ENCODE measurements around the gene B9D1. TPM values are rescaled to one million over a fixed set of nuclear protein-coding genes. Genes with fewer than 3 reads are reported as not detected.

Gene B9D1
- total RNA-seq, 1 donor from 2014 or later = 3.1 TPM

GRCh38 chr17:19348081-19348650, 14.4 kb downstream of the B9D1 start:
- H3K9me3 ChIP-seq (ENCODE audit: control insufficient read depth in 3 of 3, low read length in 3 of 3) = no peaks in the 10 kb centered on the region
- H3K36me3 ChIP-seq (ENCODE audit: control insufficient read depth in 3 of 3, insufficient read depth in 3 of 3, low read length in 3 of 3) = no peaks in the 10 kb centered on the region
- no peaks in the 10 kb centered on the region for H3K27me3 ChIP-seq (ENCODE audit: control insufficient read depth in 3 of 3, insufficient read depth in 3 of 3, low read length in 3 of 3)
- H3K4me1 ChIP-seq (ENCODE audit: control insufficient read depth in 3 of 3, insufficient read depth in 3 of 3, low read length in 3 of 3) = peaks cover 30 to 35% (median 30%) of the 10 kb centered on the region in 3 donors
- peak overlapping the region in 1 of 3 donors; percentile 32 for H3K9ac ChIP-seq (ENCODE audit: low read depth in 1 of 3, low read length in 3 of 3)
- peak overlapping the region; percentile 81 for H3K27ac ChIP-seq (ENCODE audit: low read depth, low read length)
- no peak overlapping the region for H3K4me3 ChIP-seq (ENCODE audit: low read length in 3 of 3)

- Histone ChIP-seq H3K27me3 (ENCODE audit: control insufficient read depth in 3 of 3, insufficient read depth in 3 of 3, low read length in 3 of 3) (no peaks in the 10 kb centered on the region), H3K4me1 (ENCODE audit: control insufficient read depth in 3 of 3, insufficient read depth in 3 of 3, low read length in 3 of 3) (peaks cover 32 to 38% (median 35%) of the 10 kb centered on the region in 3 donors), H3K9ac (ENCODE audit: low read depth in 1 of 3, low read length in 3 of 3) (peak overlapping the region in 2 of 3 donors; percentile 40 to 60), H3K27ac (ENCODE audit: low read depth, low read length) (peak overlapping the region; percentile 81), H3K9me3 (ENCODE audit: control insufficient read depth in 3 of 3, low read length in 3 of 3) (no peaks in the 10 kb centered on the region), H3K4me3 (ENCODE audit: low read length in 3 of 3) (peak overlapping the region in 1 of 3 donors; percentile 6), H3K36me3 (ENCODE audit: control insufficient read depth in 3 of 3, insufficient read depth in 3 of 3, low read length in 3 of 3) (no peaks in the 10 kb centered on the region)
Measured at GRCh38 chr17:19347323-19348080, 15.0 kb downstream of the B9D1 start.

- H3K27ac ChIP-seq (ENCODE audit: low read depth, low read length) = peak overlapping the region; percentile 81
- H3K36me3 ChIP-seq (ENCODE audit: control insufficient read depth in 3 of 3, insufficient read depth in 3 of 3, low read length in 3 of 3) = no peaks in the 10 kb centered on the region
- H3K4me1 ChIP-seq (ENCODE audit: control insufficient read depth in 3 of 3, insufficient read depth in 3 of 3, low read length in 3 of 3) = peaks cover 32 to 46% (median 39%) of the 10 kb centered on the region in 3 donors
- H3K9ac ChIP-seq (ENCODE audit: low read depth in 1 of 3, low read length in 3 of 3) = peak overlapping the region; percentile 60 to 75 (median 65)
- peak overlapping the region in 2 of 3 donors; percentile 45 to 56 for H3K4me3 ChIP-seq (ENCODE audit: low read length in 3 of 3)
- no peaks in the 10 kb centered on the region for H3K27me3 ChIP-seq (ENCODE audit: control insufficient read depth in 3 of 3, insufficient read depth in 3 of 3, low read length in 3 of 3)
- no peaks in the 10 kb centered on the region for H3K9me3 ChIP-seq (ENCODE audit: control insufficient read depth in 3 of 3, low read length in 3 of 3)
Measured at GRCh38 chr17:19346351-19347255, 15.9 kb downstream of the B9D1 start.

- peak overlapping the region; percentile 81 for H3K27ac ChIP-seq (ENCODE audit: low read depth, low read length)
- H3K4me1 ChIP-seq (ENCODE audit: control insufficient read depth in 3 of 3, insufficient read depth in 3 of 3, low read length in 3 of 3) = peaks cover 32 to 46% (median 39%) of the 10 kb centered on the region in 3 donors
- H3K4me3 ChIP-seq (ENCODE audit: low read length in 3 of 3) = no peak overlapping the region
- no peaks in the 10 kb centered on the region for H3K27me3 ChIP-seq (ENCODE audit: control insufficient read depth in 3 of 3, insufficient read depth in 3 of 3, low read length in 3 of 3)
- no peaks in the 10 kb centered on the region for H3K36me3 ChIP-seq (ENCODE audit: control insufficient read depth in 3 of 3, insufficient read depth in 3 of 3, low read length in 3 of 3)
- H3K9ac ChIP-seq (ENCODE audit: low read depth in 1 of 3, low read length in 3 of 3) = peak overlapping the region; percentile 12 to 75 (median 65)
- H3K9me3 ChIP-seq (ENCODE audit: control insufficient read depth in 3 of 3, low read length in 3 of 3) = no peaks in the 10 kb centered on the region
Measured at GRCh38 chr17:19345486-19346350, 16.8 kb downstream of the B9D1 start.

- no peaks in the 10 kb centered on the region for H3K27me3 ChIP-seq (ENCODE audit: control insufficient read depth in 3 of 3, insufficient read depth in 3 of 3, low read length in 3 of 3)
- peaks cover 32 to 46% (median 39%) of the 10 kb centered on the region in 3 donors for H3K4me1 ChIP-seq (ENCODE audit: control insufficient read depth in 3 of 3, insufficient read depth in 3 of 3, low read length in 3 of 3)
- H3K9me3 ChIP-seq (ENCODE audit: control insufficient read depth in 3 of 3, low read length in 3 of 3) = no peaks in the 10 kb centered on the region
- H3K36me3 ChIP-seq (ENCODE audit: control insufficient read depth in 3 of 3, insufficient read depth in 3 of 3, low read length in 3 of 3) = no peaks in the 10 kb centered on the region
- no peak overlapping the region for H3K9ac ChIP-seq (ENCODE audit: low read depth in 1 of 3, low read length in 3 of 3)
- H3K27ac ChIP-seq (ENCODE audit: low read depth, low read length) = no peak overlapping the region
- no peak overlapping the region for H3K4me3 ChIP-seq (ENCODE audit: low read length in 3 of 3)
Measured at GRCh38 chr17:19345067-19345460, 17.5 kb downstream of the B9D1 start.

GRCh38 chr17:19344311-19345066, 18.0 kb downstream of the B9D1 start:
- no peaks in the 10 kb centered on the region for H3K27me3 ChIP-seq (ENCODE audit: control insufficient read depth in 3 of 3, insufficient read depth in 3 of 3, low read length in 3 of 3)
- no peaks in the 10 kb centered on the region for H3K36me3 ChIP-seq (ENCODE audit: control insufficient read depth in 3 of 3, insufficient read depth in 3 of 3, low read length in 3 of 3)
- H3K9ac ChIP-seq (ENCODE audit: low read depth in 1 of 3, low read length in 3 of 3) = peak overlapping the region in 1 of 3 donors; percentile 25
- no peak overlapping the region for H3K27ac ChIP-seq (ENCODE audit: low read depth, low read length)
- no peak overlapping the region for H3K4me3 ChIP-seq (ENCODE audit: low read length in 3 of 3)
- no peaks in the 10 kb centered on the region for H3K9me3 ChIP-seq (ENCODE audit: control insufficient read depth in 3 of 3, low read length in 3 of 3)
- H3K4me1 ChIP-seq (ENCODE audit: control insufficient read depth in 3 of 3, insufficient read depth in 3 of 3, low read length in 3 of 3) = peaks cover 32 to 46% (median 39%) of the 10 kb centered on the region in 3 donors

- peaks cover 32 to 46% (median 39%) of the 10 kb centered on the region in 3 donors for H3K4me1 ChIP-seq (ENCODE audit: control insufficient read depth in 3 of 3, insufficient read depth in 3 of 3, low read length in 3 of 3)
- H3K4me3 ChIP-seq (ENCODE audit: low read length in 3 of 3) = no peak overlapping the region
- H3K9me3 ChIP-seq (ENCODE audit: control insufficient read depth in 3 of 3, low read length in 3 of 3) = no peaks in the 10 kb centered on the region
- H3K9ac ChIP-seq (ENCODE audit: low read depth in 1 of 3, low read length in 3 of 3) = peak overlapping the region in 1 of 3 donors; percentile 25
- no peaks in the 10 kb centered on the region for H3K27me3 ChIP-seq (ENCODE audit: control insufficient read depth in 3 of 3, insufficient read depth in 3 of 3, low read length in 3 of 3)
- no peaks in the 10 kb centered on the region for H3K36me3 ChIP-seq (ENCODE audit: control insufficient read depth in 3 of 3, insufficient read depth in 3 of 3, low read length in 3 of 3)
- H3K27ac ChIP-seq (ENCODE audit: low read depth, low read length) = no peak overlapping the region
Measured at GRCh38 chr17:19343671-19344151, 18.8 kb downstream of the B9D1 start.

GRCh38 chr17:19343256-19343630, 19.3 kb downstream of the B9D1 start:
- Histone ChIP-seq H3K36me3 (ENCODE audit: control insufficient read depth in 3 of 3, insufficient read depth in 3 of 3, low read length in 3 of 3) (no peaks in the 10 kb centered on the region), H3K27me3 (ENCODE audit: control insufficient read depth in 3 of 3, insufficient read depth in 3 of 3, low read length in 3 of 3) (no peaks in the 10 kb centered on the region), H3K4me3 (ENCODE audit: low read length in 3 of 3) (no peak overlapping the region), H3K27ac (ENCODE audit: low read depth, low read length) (no peak overlapping the region), H3K4me1 (ENCODE audit: control insufficient read depth in 3 of 3, insufficient read depth in 3 of 3, low read length in 3 of 3) (peaks cover 37 to 50% (median 43%) of the 10 kb centered on the region in 3 donors), H3K9ac (ENCODE audit: low read depth in 1 of 3, low read length in 3 of 3) (no peak overlapping the region), H3K9me3 (ENCODE audit: control insufficient read depth in 3 of 3, low read length in 3 of 3) (no peaks in the 10 kb centered on the region)

Measured in skeletal muscle tissue (tissue), 4 donors.